ENCODE data around the gene MBOAT1.

The MBOAT1 gene

GRCh38 chr6:20212392-20213111 is at the start of gene MBOAT1:
TSS of gene MBOAT1 (minus strand) at chr6:20212469. CDS start at chr6:20212234, 235 bp downstream.
- no peak for TF ChIP-seq ZC3H10 (CRISPR knock-in tag; IDR thresholded peaks at IDR 0.05)
- TF ChIP-seq ARNTL (CRISPR knock-in tag; IDR thresholded peaks at IDR 0.05; ENCODE audit: borderline replicate concordance, low read depth): no peak
- no peak for TF ChIP-seq POU6F1 (CRISPR knock-in tag; IDR thresholded peaks at IDR 0.05; ENCODE audit: borderline replicate concordance, low read depth)
- no peak for TF ChIP-seq CSRNP3 (CRISPR knock-in tag; IDR thresholded peaks at IDR 0.05)
- TF ChIP-seq ZFP3 (CRISPR knock-in tag; IDR thresholded peaks at IDR 0.05): no peak
- no peak for TF ChIP-seq CSDC2 (CRISPR knock-in tag; IDR thresholded peaks at IDR 0.05)
- TF ChIP-seq PPARA (CRISPR knock-in tag; IDR thresholded peaks at IDR 0.05; ENCODE audit: borderline replicate concordance): no peak
- TF ChIP-seq BACH2 (CRISPR knock-in tag; IDR thresholded peaks at IDR 0.05; ENCODE audit: borderline replicate concordance): no peak
- TF ChIP-seq OSR1 (CRISPR knock-in tag; IDR thresholded peaks at IDR 0.05): no peak
- TF ChIP-seq ZNF70 (CRISPR knock-in tag; IDR thresholded peaks at IDR 0.05): no peak
- no peak for TF ChIP-seq ESRRG (CRISPR knock-in tag; IDR thresholded peaks at IDR 0.05)
- TF ChIP-seq ZNF8 (CRISPR knock-in tag; IDR thresholded peaks at IDR 0.05): no peak
- ATAC-seq: peak; percentile 99

GRCh38 chr6:20261685-20262084 is 49.4 kb upstream of the MBOAT1 start:
- no peak for ATAC-seq
- TF ChIP-seq RARB (CRISPR knock-in tag; IDR thresholded peaks at IDR 0.05): no peak
- no peak for TF ChIP-seq ARNTL (CRISPR knock-in tag; IDR thresholded peaks at IDR 0.05; ENCODE audit: borderline replicate concordance, low read depth)
- TF ChIP-seq GLIS3 (CRISPR knock-in tag; IDR thresholded peaks at IDR 0.05): no peak
- no peak for TF ChIP-seq ZFP30 (CRISPR knock-in tag; IDR thresholded peaks at IDR 0.05)
- no peak for TF ChIP-seq PPARA (CRISPR knock-in tag; IDR thresholded peaks at IDR 0.05; ENCODE audit: borderline replicate concordance)
- no peak for TF ChIP-seq ZNF8 (CRISPR knock-in tag; IDR thresholded peaks at IDR 0.05)
- no peak for TF ChIP-seq TCF4 (CRISPR knock-in tag; IDR thresholded peaks at IDR 0.05; ENCODE audit: borderline replicate concordance)
- no peak for TF ChIP-seq TOX (CRISPR knock-in tag; IDR thresholded peaks at IDR 0.05; ENCODE audit: borderline replicate concordance)
- TF ChIP-seq ZFP3 (CRISPR knock-in tag; IDR thresholded peaks at IDR 0.05): no peak
- TF ChIP-seq OSR1 (CRISPR knock-in tag; IDR thresholded peaks at IDR 0.05): no peak
- TF ChIP-seq ZNF565 (CRISPR knock-in tag; conservative IDR thresholded peaks at IDR 0.05; ENCODE audit: low read depth): no peak
- no peak for TF ChIP-seq ISL1 (CRISPR knock-in tag; IDR thresholded peaks at IDR 0.05)

- ATAC-seq: no peak
- TF ChIP-seq CSDC2 (CRISPR knock-in tag; IDR thresholded peaks at IDR 0.05): no peak
- TF ChIP-seq ZFP3 (CRISPR knock-in tag; IDR thresholded peaks at IDR 0.05): no peak
- TF ChIP-seq GLIS3 (CRISPR knock-in tag; IDR thresholded peaks at IDR 0.05): no peak
- no peak for TF ChIP-seq BACH2 (CRISPR knock-in tag; IDR thresholded peaks at IDR 0.05; ENCODE audit: borderline replicate concordance)
- no peak for TF ChIP-seq CSRNP3 (CRISPR knock-in tag; IDR thresholded peaks at IDR 0.05)
- no peak for TF ChIP-seq ZNF70 (CRISPR knock-in tag; IDR thresholded peaks at IDR 0.05)
- TF ChIP-seq ESRRG (CRISPR knock-in tag; IDR thresholded peaks at IDR 0.05): no peak
- TF ChIP-seq TSHZ2 (CRISPR knock-in tag; IDR thresholded peaks at IDR 0.05): no peak
- TF ChIP-seq PATZ1 (CRISPR knock-in tag; IDR thresholded peaks at IDR 0.05; ENCODE audit: borderline replicate concordance): no peak
- TF ChIP-seq ZFP30 (CRISPR knock-in tag; IDR thresholded peaks at IDR 0.05): no peak
These were observed 48.1 kb upstream of the MBOAT1 start for GRCh38 chr6:20260360-20260759.

Data from SK-N-SH treated with all-trans-retinoic acid at 6 μM for 48 hours (cell line).